Esophagus squamous epithelium (tissue), 5 donors: ENCODE measurements around the gene ABCB8. TPM values are rescaled to one million over a fixed set of nuclear protein-coding genes. Genes with fewer than 3 reads are reported as not detected.
"Not testable (repeated sequence)": the region's sequence is repeated elsewhere in the genome, so short reads cannot be mapped to it uniquely, and the experiment has no call there.

Source experiments
- DNase-seq: peaks from one replicate; lab custom pipeline; 2025; lab: John Stamatoyannopoulos, UW
- H3K27ac ChIP-seq, 4 donors: fragments of 200-600 bp; sonication (generic); one replicate each; pipeline ENCODE4 v1.5.1; 2016 to 2019; ENCODE audit warnings: mild to moderate bottlenecking in 1 of 4
- H3K27me3 ChIP-seq, 4 donors: fragments of 200-600 bp; sonication (generic); 1 replicate in 3 of 4; 2 replicates in 1 of 4; pipeline versions ENCODE4 v1.5.1 to v1.6.0; 2017 to 2021; ENCODE audit warnings: antibody characterized with exemption in 1 of 4
- H3K36me3 ChIP-seq, 3 donors: fragments of 200-600 bp; sonication (generic); one replicate each; pipeline ENCODE4 v1.5.1; 2016 to 2019
- H3K4me1 ChIP-seq, 3 donors: fragments of 200-600 bp; sonication (generic); one replicate each; pipeline ENCODE4 v1.5.1; 2017 to 2019
- H3K4me3 ChIP-seq, 4 donors: fragments of 200-600 bp; sonication (generic); 1 replicate in 3 of 4; 2 replicates in 1 of 4; pipeline ENCODE4 v1.5.1; 2016 to 2019; ENCODE audit warnings: mild to moderate bottlenecking in 2 of 4, moderate library complexity in 1 of 4
- H3K9me3 ChIP-seq, 3 donors: fragments of 200-600 bp; sonication (generic); one replicate each; pipeline ENCODE4 v1.5.1; 2016 to 2019
- POLR2A ChIP-seq, 4 donors: fragments of 450-650 bp; IDR thresholded peaks; one replicate each; pipeline ENCODE4 v1.6.1; 2017; ENCODE audit warnings: antibody characterized with exemption in 4 of 4, mild to moderate bottlenecking in 4 of 4, moderate library complexity in 3 of 4
- WGBS, 2 donors: methylation state at CpG; one replicate each; pipeline ENCODE4 v1.1.5; 2018; 5-methylcytosine and 5-hydroxymethylcytosine counted together
- intact Hi-C: fragments of 100-400 bp; cut with DNase I; formaldehyde crosslinking; loops from one replicate; pipeline ENCODE4 v1.15.0; 2022
- total RNA-seq, 4 donors: library from RNA; depleted of rRNA; stranded (reverse); fragments of >200 nt; gene quantifications; one replicate each; pipeline ENCODE4 v1.1.0, GENCODE V29; 2016
- TF ChIP-seq, protein P1 (sequence below), 6 experiments: fragments of 450-650 bp in 4 of 6; fragments of 200-600 bp in 2 of 6; sonication (generic) in 2 of 6; IDR thresholded peaks; one replicate each; pipeline ENCODE4 v1.5.1; 2016 to 2019; ENCODE audit warnings: antibody characterized with exemption in 6 of 6, mild to moderate bottlenecking in 4 of 6, moderate library complexity in 4 of 6
- donor health status: DM: yes; HTN: yes; CAD: no.

The ABCB8 gene
- total RNA-seq, 4 donors from 2014 or later: 23.1 to 41.0 (median 26.1) TPM

DNA sequence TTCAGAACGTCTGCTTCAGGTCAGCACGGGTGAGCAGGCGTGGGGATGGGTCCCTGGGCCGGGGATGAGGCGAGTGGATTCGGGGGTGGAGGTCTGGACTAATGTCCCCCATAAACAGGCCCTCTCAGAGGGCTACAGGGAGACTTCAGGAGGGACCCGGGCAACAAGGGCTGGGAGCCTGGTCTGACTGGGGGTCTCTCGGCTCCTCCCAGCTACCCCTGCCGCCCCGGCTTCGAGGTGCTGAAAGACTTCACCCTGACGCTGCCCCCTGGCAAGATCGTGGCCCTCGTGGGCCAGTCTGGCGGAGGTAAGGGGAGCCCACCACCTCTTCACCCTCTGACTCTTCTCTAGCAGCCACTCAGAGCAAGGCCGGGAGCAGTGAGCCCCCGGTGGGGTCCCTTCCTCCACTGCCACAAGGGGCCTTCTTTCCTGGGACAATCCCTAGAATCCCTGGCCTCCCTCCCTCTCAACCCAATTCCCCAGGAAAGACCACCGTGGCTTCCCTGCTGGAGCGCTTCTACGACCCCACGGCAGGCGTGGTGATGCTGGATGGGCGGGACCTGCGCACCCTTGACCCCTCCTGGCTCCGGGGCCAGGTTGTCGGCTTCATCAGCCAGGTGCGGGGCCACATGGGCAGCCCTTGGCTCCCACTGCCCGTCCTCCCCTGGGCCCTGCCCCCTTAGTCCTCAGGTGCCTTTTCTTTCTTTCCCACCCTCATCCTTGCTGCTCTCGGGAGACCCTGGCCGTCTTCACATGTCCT lies 12.5 kb downstream of the ABCB8 start:
- peaks cover 8 to 19% (median 16%) of the 10 kb centered on the region in 3 donors for H3K4me1 ChIP-seq
- H3K27me3 ChIP-seq: no peaks in the 10 kb centered on the region
- H3K36me3 ChIP-seq: peaks cover 9 to 68% (median 15%) of the 10 kb centered on the region in 3 donors
- no peak overlapping the region for H3K27ac ChIP-seq
- no peak overlapping the region for H3K4me3 ChIP-seq
- no peak for DNase-seq
- H3K9me3 ChIP-seq: no peaks in the 10 kb centered on the region
- WGBS, 2 donors: 91 to 92% methylated on average over 9 of the region's 30 CpGs
- intact Hi-C loops: no loop called here
- no peak for TF ChIP-seq POLR2A (IDR thresholded peaks at IDR 0.05)
- TF ChIP-seq, protein P1, sequence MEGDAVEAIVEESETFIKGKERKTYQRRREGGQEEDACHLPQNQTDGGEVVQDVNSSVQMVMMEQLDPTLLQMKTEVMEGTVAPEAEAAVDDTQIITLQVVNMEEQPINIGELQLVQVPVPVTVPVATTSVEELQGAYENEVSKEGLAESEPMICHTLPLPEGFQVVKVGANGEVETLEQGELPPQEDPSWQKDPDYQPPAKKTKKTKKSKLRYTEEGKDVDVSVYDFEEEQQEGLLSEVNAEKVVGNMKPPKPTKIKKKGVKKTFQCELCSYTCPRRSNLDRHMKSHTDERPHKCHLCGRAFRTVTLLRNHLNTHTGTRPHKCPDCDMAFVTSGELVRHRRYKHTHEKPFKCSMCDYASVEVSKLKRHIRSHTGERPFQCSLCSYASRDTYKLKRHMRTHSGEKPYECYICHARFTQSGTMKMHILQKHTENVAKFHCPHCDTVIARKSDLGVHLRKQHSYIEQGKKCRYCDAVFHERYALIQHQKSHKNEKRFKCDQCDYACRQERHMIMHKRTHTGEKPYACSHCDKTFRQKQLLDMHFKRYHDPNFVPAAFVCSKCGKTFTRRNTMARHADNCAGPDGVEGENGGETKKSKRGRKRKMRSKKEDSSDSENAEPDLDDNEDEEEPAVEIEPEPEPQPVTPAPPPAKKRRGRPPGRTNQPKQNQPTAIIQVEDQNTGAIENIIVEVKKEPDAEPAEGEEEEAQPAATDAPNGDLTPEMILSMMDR (IDR thresholded peaks at IDR 0.05): no peak

- DNase-seq, H3K27me3 ChIP-seq, H3K9me3 ChIP-seq, intact Hi-C loops, H3K27ac ChIP-seq, H3K4me3 ChIP-seq: not testable (repeated sequence)
- H3K4me1 ChIP-seq: peaks cover 8 to 29% (median 20%) of the 10 kb centered on the region in 3 donors
- H3K36me3 ChIP-seq: peaks cover 0 to 48% (median 8%) of the 10 kb centered on the region in 3 donors
- WGBS, 2 donors: 85 to 86% methylated on average over 7 to 10 of the region's 10 CpGs
These were observed 15.2 kb downstream of the ABCB8 start for GRCh38 chr7:151043449-151043848.

- intact Hi-C loops: no loop called here
- no peak for DNase-seq
- no peak overlapping the region for H3K27ac ChIP-seq
- peaks cover 5 to 24% (median 15%) of the 10 kb centered on the region in 3 donors for H3K4me1 ChIP-seq
- no peaks in the 10 kb centered on the region for H3K27me3 ChIP-seq
- H3K36me3 ChIP-seq: peaks cover 0 to 48% (median 8%) of the 10 kb centered on the region in 3 donors
- no peak overlapping the region for H3K4me3 ChIP-seq
- WGBS, 2 donors: 91% methylated on average over 8 of the region's 20 CpGs; no CpG with 5 or more reads in 1 of the 2 donors
- TF ChIP-seq, protein P1 (IDR thresholded peaks at IDR 0.05): no peak
- TF ChIP-seq POLR2A (IDR thresholded peaks at IDR 0.05): no peak
- no peaks in the 10 kb centered on the region for H3K9me3 ChIP-seq
These were observed 15.7 kb downstream of the ABCB8 start for GRCh38 chr7:151043959-151044358.

DNA sequence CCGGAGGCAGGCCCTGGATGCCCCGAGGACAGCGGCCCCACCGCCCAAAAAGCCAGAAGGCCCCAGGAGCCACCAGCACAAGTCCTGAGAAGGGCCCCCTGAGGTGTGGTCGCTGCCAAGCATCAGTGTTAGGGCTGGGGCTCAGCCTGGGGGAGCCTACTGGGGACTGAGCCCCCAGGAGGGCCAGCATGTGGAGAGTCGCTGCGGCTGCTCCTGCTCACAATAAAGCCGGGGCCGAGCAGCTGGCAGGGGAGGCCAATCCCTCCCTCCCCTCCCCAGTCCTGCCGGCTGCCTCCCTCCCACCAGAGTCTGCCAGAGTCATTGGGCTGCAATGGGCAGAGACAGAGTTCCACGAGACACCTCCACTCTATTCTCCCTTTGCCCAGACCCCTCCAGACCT lies 17.0 kb downstream of the ABCB8 start:
- Histone ChIP-seq H3K4me1 (peaks cover 0 to 13% (median 5%) of the 10 kb centered on the region in 3 donors), H3K27ac (no peak overlapping the region), H3K27me3 (peaks cover 0 to 5% (median 0%) of the 10 kb centered on the region in 4 donors), H3K4me3 (no peak overlapping the region), H3K9me3 (no peaks in the 10 kb centered on the region), H3K36me3 (peaks cover 0 to 48% (median 8%) of the 10 kb centered on the region in 3 donors)
- intact Hi-C loops: no loop called here
- WGBS, 2 donors: 100% methylated on average over 1 of the region's 11 CpGs; no CpG with 5 or more reads in 1 of the 2 donors
- DNase-seq: no peak
- TF ChIP-seq POLR2A (IDR thresholded peaks at IDR 0.05): no peak
- TF ChIP-seq, protein P1 (IDR thresholded peaks at IDR 0.05): no peak

DNA sequence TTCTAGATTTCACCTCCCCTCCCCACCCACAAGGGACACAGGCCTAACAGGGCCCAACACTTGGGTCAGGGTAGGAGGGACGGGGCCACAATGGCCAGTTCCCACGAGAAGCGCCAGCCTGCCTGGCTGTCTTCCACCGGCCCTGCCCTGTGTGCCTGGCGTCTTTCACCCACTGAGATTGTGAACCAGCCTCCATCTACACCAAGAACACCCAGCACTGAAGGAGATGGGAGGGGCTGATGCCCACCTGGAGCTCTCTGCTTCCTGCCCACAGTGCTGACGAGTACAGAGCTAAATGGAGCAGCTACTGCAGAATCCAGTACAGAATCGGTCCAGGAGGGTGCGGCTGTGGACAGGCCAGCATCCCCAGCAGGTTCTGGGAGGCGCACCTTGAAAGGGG lies 17.7 kb downstream of the ABCB8 start:
- intact Hi-C loops: no loop called here
- 92% methylated on average over 2 of the region's 9 CpGs; no CpG with 5 or more reads in 1 of the 2 donors for WGBS, 2 donors
- H3K27me3 ChIP-seq: peaks cover 0 to 12% (median 0%) of the 10 kb centered on the region in 4 donors
- DNase-seq: no peak
- H3K4me3 ChIP-seq: no peak overlapping the region
- H3K36me3 ChIP-seq: peaks cover 0 to 46% (median 8%) of the 10 kb centered on the region in 3 donors
- no peaks in the 10 kb centered on the region for H3K9me3 ChIP-seq
- peaks cover 3 to 17% (median 7%) of the 10 kb centered on the region in 3 donors for H3K4me1 ChIP-seq
- no peak overlapping the region for H3K27ac ChIP-seq
- TF ChIP-seq, protein P1 (IDR thresholded peaks at IDR 0.05): no peak
- TF ChIP-seq POLR2A (IDR thresholded peaks at IDR 0.05): no peak
